SU-DHL-6 (cell line): Measurements from ENCODE around the gene ERN2.

Source experiments
- H2AFZ ChIP-seq: fragments of 200-600 bp; sonication (generic); 2 replicates; pipeline ENCODE4 v1.6.1; 2014; ENCODE audit warnings: low read depth, mild to moderate bottlenecking, moderate library complexity, mixed read lengths, antibody characterized with exemption, low read length; ENCODE audit not compliant: severe bottlenecking
- H3F3A ChIP-seq: fragments of 200-600 bp; shearing (Covaris generic); 2 replicates; pipeline ENCODE4 v1.6.0; 2016; ENCODE audit warnings: antibody characterized with exemption, mild to moderate bottlenecking; ENCODE audit not compliant: insufficient read depth
- H3K27ac ChIP-seq: fragments of 200-600 bp; sonication (generic); 2 replicates; pipeline ENCODE4 v1.5.1; 2016; ENCODE audit warnings: low read depth, mild to moderate bottlenecking, low read length, moderate library complexity, mixed read lengths
- H3K27me3 ChIP-seq: fragments of 200-600 bp; sonication (generic), shearing (Covaris generic); 2 replicates; pipeline ENCODE4 v1.6.0; 2014; ENCODE audit warnings: mild to moderate bottlenecking, low read length
- H3K36me3 ChIP-seq: fragments of 200-600 bp; sonication (generic); 2 replicates; pipeline ENCODE4 v1.6.1; 2014; ENCODE audit warnings: mild to moderate bottlenecking, low read length, mixed read lengths
- H3K4me2 ChIP-seq: fragments of 300-600, 200-600 bp; shearing (Covaris generic), sonication (generic); 2 replicates; pipeline ENCODE4 v1.6.0; 2014; ENCODE audit warnings: low read length, low read depth, mild to moderate bottlenecking; ENCODE audit not compliant: poor library complexity, severe bottlenecking
- H3K4me3 ChIP-seq: fragments of 200-600 bp; sonication (generic); 2 replicates; pipeline ENCODE4 v1.5.1; 2014; ENCODE audit warnings: antibody characterized with exemption, low read length, mild to moderate bottlenecking, mixed read lengths; ENCODE audit not compliant: insufficient read depth, poor library complexity, severe bottlenecking
- H3K79me2 ChIP-seq: fragments of 200-600 bp; sonication (generic); 2 replicates; pipeline ENCODE4 v1.6.1; 2014; ENCODE audit warnings: mild to moderate bottlenecking, low read length, moderate library complexity; ENCODE audit not compliant: insufficient read depth
- H3K9ac ChIP-seq: fragments of 200-600 bp; sonication (generic); 2 replicates; pipeline ENCODE4 v1.7.0; 2014; ENCODE audit warnings: mild to moderate bottlenecking, low read length
- H3K9me2 ChIP-seq: fragments of 200-600 bp; sonication (generic); replicated peaks from 2 replicates; pipeline ENCODE4 v1.6.1; 2014; ENCODE audit warnings: low read length; ENCODE audit not compliant: insufficient read depth
- H3K9me3 ChIP-seq: fragments of 200-600 bp; sonication (generic); 2 replicates; pipeline ENCODE4 v1.6.1; 2014; ENCODE audit warnings: low read length, mixed read lengths; ENCODE audit not compliant: insufficient read depth
- H4K20me1 ChIP-seq: fragments of 200-600 bp; sonication (generic); 2 replicates; pipeline ENCODE4 v1.6.1; 2014; ENCODE audit warnings: low read depth, mild to moderate bottlenecking, antibody characterized with exemption, low read length, moderate library complexity, mixed read lengths
- CTCF ChIP-seq: fragments of 200-600 bp; sonication (generic); IDR thresholded peaks from one replicate; pipeline ENCODE4 v1.5.1; 2017; ENCODE audit warnings: antibody characterized with exemption, mild to moderate bottlenecking, low read length, moderate library complexity; ENCODE audit not compliant: insufficient read depth, poor library complexity, severe bottlenecking
- EZH2phosphoT487 ChIP-seq: fragments of 200-600 bp; sonication (generic), shearing (Covaris generic); conservative IDR thresholded peaks from 2 replicates; pipeline ENCODE4 v1.6.1; 2018; ENCODE audit warnings: mild to moderate bottlenecking, antibody characterized with exemption, low read length, moderate library complexity, mixed read lengths

The ERN2 gene

GRCh38 chr16:23748630-23749029 is 35.6 kb upstream of the ERN2 start:
- no peaks in the 10 kb centered on the region for H3K9me2 ChIP-seq
- H3K4me2 ChIP-seq = no peak overlapping the region
- H3K27me3 ChIP-seq = no peaks in the 10 kb centered on the region
- no peaks in the 10 kb centered on the region for H3F3A ChIP-seq
- H3K79me2 ChIP-seq = no peaks in the 10 kb centered on the region
- no peaks in the 10 kb centered on the region for H3K36me3 ChIP-seq
- no peak overlapping the region for H3K9ac ChIP-seq
- H3K27ac ChIP-seq = no peak overlapping the region
- H4K20me1 ChIP-seq = no peaks in the 10 kb centered on the region
- no peak overlapping the region for H2AFZ ChIP-seq
- no peaks in the 10 kb centered on the region for H3K9me3 ChIP-seq
- no peak overlapping the region for H3K4me3 ChIP-seq
- TF ChIP-seq CTCF = no peak
- no peak for TF ChIP-seq EZH2phosphoT487

GRCh38 chr16:23745263-23745662 is 32.2 kb upstream of the ERN2 start:
- no peak overlapping the region for H3K27ac ChIP-seq
- H3K4me3 ChIP-seq = no peak overlapping the region
- H3F3A ChIP-seq = no peaks in the 10 kb centered on the region
- H3K9me3 ChIP-seq = no peaks in the 10 kb centered on the region
- H3K4me2 ChIP-seq = no peak overlapping the region
- no peaks in the 10 kb centered on the region for H3K36me3 ChIP-seq
- no peaks in the 10 kb centered on the region for H4K20me1 ChIP-seq
- no peak for TF ChIP-seq CTCF
- TF ChIP-seq EZH2phosphoT487 = no peak
- H3K79me2 ChIP-seq = no peaks in the 10 kb centered on the region
- no peaks in the 10 kb centered on the region for H3K27me3 ChIP-seq
- H3K9me2 ChIP-seq = no peaks in the 10 kb centered on the region
- H3K9ac ChIP-seq = no peak overlapping the region
- H2AFZ ChIP-seq = no peak overlapping the region

GRCh38 chr16:23742766-23743165 is 29.7 kb upstream of the ERN2 start:
- H3K9ac ChIP-seq = no peak overlapping the region
- H4K20me1 ChIP-seq = no peaks in the 10 kb centered on the region
- no peak overlapping the region for H3K4me2 ChIP-seq
- H3K9me2 ChIP-seq = no peaks in the 10 kb centered on the region
- no peaks in the 10 kb centered on the region for H3F3A ChIP-seq
- no peak overlapping the region for H3K27ac ChIP-seq
- H3K9me3 ChIP-seq = no peaks in the 10 kb centered on the region
- H2AFZ ChIP-seq = no peak overlapping the region
- H3K36me3 ChIP-seq = no peaks in the 10 kb centered on the region
- no peak overlapping the region for H3K4me3 ChIP-seq
- H3K79me2 ChIP-seq = no peaks in the 10 kb centered on the region
- TF ChIP-seq CTCF = no peak
- no peak for TF ChIP-seq EZH2phosphoT487
- no peaks in the 10 kb centered on the region for H3K27me3 ChIP-seq
